ENCODE measurements around the gene GIGYF2.

GRCh38 chr2:232698556-232699091, 1.5 kb downstream of the GIGYF2 start:
- no peak for TF ChIP-seq CTCF (IDR thresholded peaks at IDR 0.05)
- TF ChIP-seq POLR2A (IDR thresholded peaks at IDR 0.05), result no peak

Measured in prostate gland (tissue), 2 donors.